WTC11 (cell line): ENCODE measurements around the gene KLK3. TPM values are rescaled to one million over a fixed set of nuclear protein-coding genes. Genes with fewer than 3 reads are reported as not detected.

Experiments
- ATAC-seq: fragments of 200-7000 bp; cut with Tn5 transposase; 2 replicates; pipeline ENCODE4 v1.10.0; 2021; ENCODE audit warnings: mild to moderate bottlenecking, moderate library complexity
- CTCF ChIA-PET: fragments of 300-600 bp; sonication (Branson Sonifier 250); formaldehyde crosslinking; loops from one replicate; lab custom pipeline; 2021; ENCODE audit warnings: antibody characterized with exemption; lab: Charles Lee
- POLR2A ChIA-PET: fragments of 350-600 bp; sonication (Branson Sonifier 250); formaldehyde crosslinking; loops from one replicate; lab custom pipeline; 2021; ENCODE audit warnings: antibody characterized with exemption; lab: Charles Lee
- DNase-seq: peaks from one replicate; pipeline ENCODE4 v3.0.0; 2021; ENCODE audit warnings: low spot score
- H3K27ac Mint-ChIP-seq: 2 replicates; pipeline ENCODE4 v1.8.0; 2021; ENCODE audit warnings: mixed read lengths
- H3K27me3 Mint-ChIP-seq: 2 replicates; pipeline ENCODE4 v1.8.0; 2021; ENCODE audit warnings: low read depth, mild to moderate bottlenecking, moderate library complexity, mixed read lengths
- H3K36me3 Mint-ChIP-seq: 2 replicates; pipeline ENCODE4 v1.8.0; 2021; ENCODE audit warnings: mixed read lengths
- H3K4me1 Mint-ChIP-seq: 2 replicates; pipeline ENCODE4 v1.8.0; 2022; ENCODE audit warnings: mixed read lengths
- H3K4me3 Mint-ChIP-seq: 2 replicates; pipeline ENCODE4 v1.8.0; 2021; ENCODE audit warnings: mild to moderate bottlenecking, moderate library complexity, mixed read lengths
- H3K9me3 Mint-ChIP-seq: 2 replicates; pipeline ENCODE4 v1.8.0; 2021; ENCODE audit warnings: mixed read lengths
- CBFB ChIP-seq: sonication (generic); formaldehyde crosslinking; IDR thresholded peaks from 2 replicates; pipeline ENCODE4 v1.8.1; 2022; ENCODE audit warnings: mild to moderate bottlenecking, low read depth, missing genetic modification reagents
- ELF4 ChIP-seq: sonication (generic); formaldehyde crosslinking; IDR thresholded peaks from 2 replicates; pipeline ENCODE4 v1.8.1; 2022; ENCODE audit warnings: low read depth, mild to moderate bottlenecking, moderate library complexity, missing genetic modification reagents
- GRHL2 ChIP-seq: fragments of 250-450 bp; sonication (Bioruptor Pico); IDR thresholded peaks from 2 replicates; pipeline ENCODE4 v1.8.0; 2022; ENCODE audit warnings: mild to moderate bottlenecking, moderate library complexity; ENCODE audit not compliant: insufficient replicate concordance, severe bottlenecking
- IRF2 ChIP-seq: sonication (generic); formaldehyde crosslinking; IDR thresholded peaks from 2 replicates; pipeline ENCODE4 v1.8.0; 2022; ENCODE audit warnings: low read depth, missing genetic modification reagents, borderline replicate concordance
- JUN ChIP-seq: sonication (generic); formaldehyde crosslinking; IDR thresholded peaks from 2 replicates; pipeline ENCODE4 v1.8.0; 2023; ENCODE audit warnings: mild to moderate bottlenecking, missing genetic modification reagents
- NR2C2 ChIP-seq: sonication (generic); formaldehyde crosslinking; IDR thresholded peaks from 2 replicates; pipeline ENCODE4 v1.8.0; 2022; ENCODE audit warnings: mild to moderate bottlenecking, missing genetic modification reagents
- PRRX2 ChIP-seq: fragments of 250-450 bp; sonication (Bioruptor Pico); IDR thresholded peaks from 2 replicates; pipeline ENCODE4 v1.8.0; 2021; ENCODE audit warnings: mild to moderate bottlenecking
- SMAD3 ChIP-seq: sonication (generic); formaldehyde crosslinking; IDR thresholded peaks from 2 replicates; pipeline ENCODE4 v1.8.0; 2022; ENCODE audit warnings: missing genetic modification reagents, mild to moderate bottlenecking, borderline replicate concordance
- TCF7 ChIP-seq: sonication (generic); formaldehyde crosslinking; IDR thresholded peaks from 2 replicates; pipeline ENCODE4 v1.8.0; 2022; ENCODE audit warnings: mild to moderate bottlenecking, low read depth, missing genetic modification reagents, moderate library complexity
- TEAD4 ChIP-seq: sonication (generic); formaldehyde crosslinking; IDR thresholded peaks from 2 replicates; pipeline ENCODE4 v1.8.0; 2022; ENCODE audit warnings: mild to moderate bottlenecking, missing genetic modification reagents
- TP53 ChIP-seq: sonication (generic); formaldehyde crosslinking; IDR thresholded peaks from 2 replicates; pipeline ENCODE4 v1.8.1; 2023; ENCODE audit warnings: mild to moderate bottlenecking, missing genetic modification reagents
- ZNF425 ChIP-seq: fragments of 250-450 bp; sonication (Bioruptor Pico); conservative IDR thresholded peaks from 2 replicates; pipeline ENCODE4 v1.9.0; 2021; ENCODE audit warnings: mild to moderate bottlenecking
- ZNF512 ChIP-seq: sonication (generic); formaldehyde crosslinking; IDR thresholded peaks from 2 replicates; pipeline ENCODE4 v1.8.1; 2022; ENCODE audit warnings: missing genetic modification reagents, borderline replicate concordance
- ZNF671 ChIP-seq: fragments of 250-450 bp; sonication (Bioruptor Pico); IDR thresholded peaks from 2 replicates; pipeline ENCODE4 v1.8.0; 2021; ENCODE audit warnings: mild to moderate bottlenecking
- ZSCAN18 ChIP-seq: fragments of 250-450 bp; sonication (Bioruptor Pico); IDR thresholded peaks from 2 replicates; pipeline ENCODE4 v2.1.2; 2022; ENCODE audit warnings: mild to moderate bottlenecking, moderate library complexity
- total RNA-seq: library from RNA; stranded (reverse); gene quantifications from 3 replicates; pipeline ENCODE4 v1.2.3, GENCODE V29; 2021
- TF ChIP-seq, protein P1 (sequence below): fragments of 250-450 bp; sonication (Bioruptor Pico); IDR thresholded peaks from 2 replicates; pipeline ENCODE4 v1.9.0; 2021; ENCODE audit warnings: mild to moderate bottlenecking
- TF ChIP-seq, protein P2 (sequence below): sonication (generic); formaldehyde crosslinking; IDR thresholded peaks from 2 replicates; pipeline ENCODE4 v1.8.0; 2022; ENCODE audit warnings: mild to moderate bottlenecking, missing genetic modification reagents
- TF ChIP-seq, protein P3 (sequence below): sonication (generic); formaldehyde crosslinking; IDR thresholded peaks from 2 replicates; pipeline ENCODE4 v1.8.1; 2023; ENCODE audit warnings: mild to moderate bottlenecking, missing genetic modification reagents, moderate library complexity
- TF ChIP-seq, protein P4 (sequence below): sonication (generic); formaldehyde crosslinking; IDR thresholded peaks from 2 replicates; pipeline ENCODE4 v1.8.0; 2023; ENCODE audit warnings: mild to moderate bottlenecking, missing genetic modification reagents

KLK3 gene
- total RNA-seq, 1 experiment from 2014 or later: 0.13 TPM

GRCh38 chr19:50820549-50821247 is 34.0 kb upstream of the KLK3 start:
- peak overlapping the region; percentile 77 for H3K4me3 Mint-ChIP-seq
- no peaks in the 10 kb centered on the region for H3K9me3 Mint-ChIP-seq
- 0 out of 2 replicates have a peak, but pooled peaks have one; percentile 46 for TF ChIP-seq ZNF512
- TF ChIP-seq ZSCAN18: no peak
- peaks cover 88% of the 10 kb centered on the region for H3K27me3 Mint-ChIP-seq
- peak; percentile 15 for ATAC-seq
- ChIA-PET CTCF (interaction anchor here (0.7 to 1.4 kb wide), 8 partner anchors 9 to 265 kb away, joined by 3 to 5 read pairs (median 3); no protein-coding TSS in a partner anchor), POLR2A (interaction anchor here (0.9 kb wide), 2 partner anchors 16 to 25 kb away, joined by 3 read pairs; no protein-coding TSS in a partner anchor)
- H3K36me3 Mint-ChIP-seq: no peaks in the 10 kb centered on the region
- peaks cover 37% of the 10 kb centered on the region for H3K4me1 Mint-ChIP-seq
- H3K27ac Mint-ChIP-seq: no peak overlapping the region
- DNase-seq: no peak

- POLR2A ChIA-PET: no interaction called here
- CTCF ChIA-PET: interaction anchor here (1.0 to 1.4 kb wide), 2 partner anchors 17 to 101 kb away, joined by 3 to 5 read pairs; no protein-coding TSS in a partner anchor
- no peak for TF ChIP-seq ELF4 (CRISPR knock-in tag)
- H3K4me1 Mint-ChIP-seq: peaks cover 37% of the 10 kb centered on the region
- H3K9me3 Mint-ChIP-seq: no peaks in the 10 kb centered on the region
- peak overlapping the region; percentile 43 for H3K4me3 Mint-ChIP-seq
- no peak for DNase-seq
- H3K27ac Mint-ChIP-seq: no peak overlapping the region
- no peaks in the 10 kb centered on the region for H3K36me3 Mint-ChIP-seq
- ATAC-seq: no peak
- H3K27me3 Mint-ChIP-seq: peaks cover 87% of the 10 kb centered on the region
Observed at GRCh38 chr19:50821248-50821612, 33.5 kb upstream of the KLK3 start.

DNA sequence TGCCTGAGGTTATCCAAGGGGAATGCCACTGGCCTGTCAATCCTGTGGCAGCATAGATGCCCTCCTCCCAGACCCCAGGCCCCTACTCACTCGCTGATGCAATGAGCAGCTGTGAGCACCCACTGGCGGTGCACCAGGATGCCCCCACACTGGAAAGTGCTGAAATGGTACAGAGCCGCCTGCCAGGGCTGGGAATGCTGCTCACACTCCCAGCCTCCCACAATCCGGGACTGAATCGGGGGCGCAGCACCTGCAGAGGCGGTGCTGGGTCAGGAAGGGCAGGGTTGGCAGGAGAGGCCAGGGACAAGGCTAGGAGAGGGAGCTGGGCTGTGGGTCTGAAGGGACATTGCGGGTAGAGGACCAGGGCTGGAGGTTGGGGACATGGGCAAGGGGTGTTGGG is 33.1 kb upstream of the KLK3 start:
- Mint-ChIP-seq H3K4me1 (peaks cover 37% of the 10 kb centered on the region), H3K27me3 (peaks cover 86% of the 10 kb centered on the region), H3K4me3 (no peak overlapping the region), H3K9me3 (no peaks in the 10 kb centered on the region), H3K27ac (no peak overlapping the region), H3K36me3 (no peaks in the 10 kb centered on the region)
- CTCF ChIA-PET: interaction anchor here (1.0 kb wide), 1 partner anchor 17 kb away, joined by 3 read pairs; no protein-coding TSS in a partner anchor
- DNase-seq (no peak), ATAC-seq (no peak)
- POLR2A ChIA-PET: no interaction called here
- TF ChIP-seq GRHL2 (CRISPR knock-in tag): no peak
- TF ChIP-seq ZNF671 (CRISPR knock-in tag): no peak
- no peak for TF ChIP-seq IRF2
- TF ChIP-seq, protein P1, sequence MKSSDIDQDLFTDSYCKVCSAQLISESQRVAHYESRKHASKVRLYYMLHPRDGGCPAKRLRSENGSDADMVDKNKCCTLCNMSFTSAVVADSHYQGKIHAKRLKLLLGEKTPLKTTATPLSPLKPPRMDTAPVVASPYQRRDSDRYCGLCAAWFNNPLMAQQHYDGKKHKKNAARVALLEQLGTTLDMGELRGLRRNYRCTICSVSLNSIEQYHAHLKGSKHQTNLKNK: no peak
- no peak for TF ChIP-seq ZNF425 (CRISPR knock-in tag)
- no peak for TF ChIP-seq NR2C2 (CRISPR knock-in tag)
- no peak for TF ChIP-seq TP53 (CRISPR knock-in tag)
- TF ChIP-seq JUN: no peak
- no peak for TF ChIP-seq SMAD3 (CRISPR knock-in tag)
- TF ChIP-seq, protein P2, sequence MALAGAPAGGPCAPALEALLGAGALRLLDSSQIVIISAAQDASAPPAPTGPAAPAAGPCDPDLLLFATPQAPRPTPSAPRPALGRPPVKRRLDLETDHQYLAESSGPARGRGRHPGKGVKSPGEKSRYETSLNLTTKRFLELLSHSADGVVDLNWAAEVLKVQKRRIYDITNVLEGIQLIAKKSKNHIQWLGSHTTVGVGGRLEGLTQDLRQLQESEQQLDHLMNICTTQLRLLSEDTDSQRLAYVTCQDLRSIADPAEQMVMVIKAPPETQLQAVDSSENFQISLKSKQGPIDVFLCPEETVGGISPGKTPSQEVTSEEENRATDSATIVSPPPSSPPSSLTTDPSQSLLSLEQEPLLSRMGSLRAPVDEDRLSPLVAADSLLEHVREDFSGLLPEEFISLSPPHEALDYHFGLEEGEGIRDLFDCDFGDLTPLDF (CRISPR knock-in tag): no peak
- no peak for TF ChIP-seq TCF7 (CRISPR knock-in tag)
- TF ChIP-seq, protein P3, sequence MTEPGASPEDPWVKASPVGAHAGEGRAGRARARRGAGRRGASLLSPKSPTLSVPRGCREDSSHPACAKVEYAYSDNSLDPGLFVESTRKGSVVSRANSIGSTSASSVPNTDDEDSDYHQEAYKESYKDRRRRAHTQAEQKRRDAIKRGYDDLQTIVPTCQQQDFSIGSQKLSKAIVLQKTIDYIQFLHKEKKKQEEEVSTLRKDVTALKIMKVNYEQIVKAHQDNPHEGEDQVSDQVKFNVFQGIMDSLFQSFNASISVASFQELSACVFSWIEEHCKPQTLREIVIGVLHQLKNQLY: no peak
- TF ChIP-seq, protein P4, sequence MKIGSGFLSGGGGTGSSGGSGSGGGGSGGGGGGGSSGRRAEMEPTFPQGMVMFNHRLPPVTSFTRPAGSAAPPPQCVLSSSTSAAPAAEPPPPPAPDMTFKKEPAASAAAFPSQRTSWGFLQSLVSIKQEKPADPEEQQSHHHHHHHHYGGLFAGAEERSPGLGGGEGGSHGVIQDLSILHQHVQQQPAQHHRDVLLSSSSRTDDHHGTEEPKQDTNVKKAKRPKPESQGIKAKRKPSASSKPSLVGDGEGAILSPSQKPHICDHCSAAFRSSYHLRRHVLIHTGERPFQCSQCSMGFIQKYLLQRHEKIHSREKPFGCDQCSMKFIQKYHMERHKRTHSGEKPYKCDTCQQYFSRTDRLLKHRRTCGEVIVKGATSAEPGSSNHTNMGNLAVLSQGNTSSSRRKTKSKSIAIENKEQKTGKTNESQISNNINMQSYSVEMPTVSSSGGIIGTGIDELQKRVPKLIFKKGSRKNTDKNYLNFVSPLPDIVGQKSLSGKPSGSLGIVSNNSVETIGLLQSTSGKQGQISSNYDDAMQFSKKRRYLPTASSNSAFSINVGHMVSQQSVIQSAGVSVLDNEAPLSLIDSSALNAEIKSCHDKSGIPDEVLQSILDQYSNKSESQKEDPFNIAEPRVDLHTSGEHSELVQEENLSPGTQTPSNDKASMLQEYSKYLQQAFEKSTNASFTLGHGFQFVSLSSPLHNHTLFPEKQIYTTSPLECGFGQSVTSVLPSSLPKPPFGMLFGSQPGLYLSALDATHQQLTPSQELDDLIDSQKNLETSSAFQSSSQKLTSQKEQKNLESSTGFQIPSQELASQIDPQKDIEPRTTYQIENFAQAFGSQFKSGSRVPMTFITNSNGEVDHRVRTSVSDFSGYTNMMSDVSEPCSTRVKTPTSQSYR (CRISPR knock-in tag): no peak
- TF ChIP-seq PRRX2 (CRISPR knock-in tag): no peak
- TF ChIP-seq TEAD4 (CRISPR knock-in tag): no peak
- no peak for TF ChIP-seq CBFB (CRISPR knock-in tag)
